Astrocyte of the cerebellum (primary cell): Measurements from ENCODE around the gene CYBC1.

Source experiments
- DNase-seq: peaks from one replicate; pipeline ENCODE4 v3.0.0-alpha.2; 2011; ENCODE audit warnings: low read depth
- H3K4me3 ChIP-seq: 2 replicates; pipeline ENCODE4 v1.5.1; 2011; ENCODE audit warnings: mild to moderate bottlenecking, low read depth, low read length, moderate library complexity
- in situ Hi-C: cut with HindIII; loops from 2 replicates; pipeline ENCODE4 v1.10.0; 2017; ENCODE audit warnings: low sequenced_read_pairs
- TF ChIP-seq, protein P1 (sequence below): IDR thresholded peaks from 2 replicates; pipeline ENCODE4 v1.5.1; 2012; ENCODE audit warnings: low read length, low read depth, moderate library complexity, mild to moderate bottlenecking; ENCODE audit errors: missing control alignments

Gene CYBC1

DNA sequence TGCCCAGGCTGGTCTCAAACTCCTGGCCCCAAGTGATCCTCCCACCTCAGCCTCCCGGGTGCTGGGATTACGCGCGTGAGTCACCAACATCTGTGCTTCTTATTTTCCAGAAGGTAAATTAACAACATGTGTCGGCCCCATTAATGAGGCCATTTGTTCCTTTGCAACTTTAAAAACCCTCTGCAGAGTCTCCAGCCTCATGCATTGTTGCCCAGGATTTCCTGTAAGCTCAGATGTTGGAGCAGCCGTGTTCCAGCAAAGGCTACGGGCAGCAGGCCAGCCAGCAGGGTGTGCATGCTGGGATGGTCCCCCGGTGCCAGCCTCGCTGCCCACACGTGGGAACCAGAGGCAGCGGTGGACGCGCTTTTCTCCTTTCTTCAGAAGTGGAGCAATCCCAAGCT lies 51.5 kb downstream of the CYBC1 start:
- H3K4me3 ChIP-seq = no peak overlapping the region
- TF ChIP-seq, protein P1, sequence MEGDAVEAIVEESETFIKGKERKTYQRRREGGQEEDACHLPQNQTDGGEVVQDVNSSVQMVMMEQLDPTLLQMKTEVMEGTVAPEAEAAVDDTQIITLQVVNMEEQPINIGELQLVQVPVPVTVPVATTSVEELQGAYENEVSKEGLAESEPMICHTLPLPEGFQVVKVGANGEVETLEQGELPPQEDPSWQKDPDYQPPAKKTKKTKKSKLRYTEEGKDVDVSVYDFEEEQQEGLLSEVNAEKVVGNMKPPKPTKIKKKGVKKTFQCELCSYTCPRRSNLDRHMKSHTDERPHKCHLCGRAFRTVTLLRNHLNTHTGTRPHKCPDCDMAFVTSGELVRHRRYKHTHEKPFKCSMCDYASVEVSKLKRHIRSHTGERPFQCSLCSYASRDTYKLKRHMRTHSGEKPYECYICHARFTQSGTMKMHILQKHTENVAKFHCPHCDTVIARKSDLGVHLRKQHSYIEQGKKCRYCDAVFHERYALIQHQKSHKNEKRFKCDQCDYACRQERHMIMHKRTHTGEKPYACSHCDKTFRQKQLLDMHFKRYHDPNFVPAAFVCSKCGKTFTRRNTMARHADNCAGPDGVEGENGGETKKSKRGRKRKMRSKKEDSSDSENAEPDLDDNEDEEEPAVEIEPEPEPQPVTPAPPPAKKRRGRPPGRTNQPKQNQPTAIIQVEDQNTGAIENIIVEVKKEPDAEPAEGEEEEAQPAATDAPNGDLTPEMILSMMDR = no peak
- in situ Hi-C loops = no loop called here
- peak; percentile 56 for DNase-seq

DNA sequence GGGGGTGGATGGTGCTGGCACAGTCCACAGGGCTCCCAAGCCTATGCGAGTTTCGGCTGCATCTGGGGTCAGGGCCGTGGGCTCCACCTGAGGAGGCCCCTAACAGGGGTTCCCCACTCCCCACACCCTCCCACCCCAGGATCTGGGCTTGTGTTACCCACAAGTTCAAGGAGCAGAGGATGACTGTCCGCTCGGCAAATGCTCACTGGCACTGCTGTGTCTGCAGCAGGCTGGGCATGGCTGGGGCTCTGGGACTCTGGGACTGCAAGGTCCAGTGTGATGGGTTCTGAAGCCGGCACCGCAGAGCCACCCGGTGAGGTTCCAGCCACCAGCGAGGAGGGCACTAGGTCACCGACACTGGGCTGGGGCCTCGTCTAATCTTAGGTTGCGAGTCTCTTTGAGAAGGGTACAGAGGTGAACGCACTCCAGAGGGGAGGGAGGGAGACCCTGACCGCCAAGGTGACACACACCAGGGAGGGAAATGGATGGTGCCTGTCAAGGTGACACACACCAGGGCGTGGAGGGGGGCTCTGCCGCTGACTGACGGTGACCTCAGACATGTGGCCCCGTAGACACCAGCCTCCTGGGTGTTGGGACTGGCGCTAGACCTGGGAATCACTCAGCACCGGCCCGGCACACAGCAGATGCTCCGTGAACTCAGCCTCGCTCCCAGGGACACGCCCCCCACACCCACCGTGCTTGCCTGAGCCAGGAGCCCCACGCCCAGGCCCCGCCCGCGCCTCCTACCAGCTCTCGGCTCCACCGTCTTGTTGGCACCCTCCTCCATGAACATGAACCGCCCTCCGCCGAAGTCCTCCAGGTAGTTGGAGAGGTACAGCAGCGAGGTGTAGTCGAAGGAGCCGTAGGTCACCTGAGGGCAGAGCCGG lies 52.9 kb downstream of the CYBC1 start:
- TF ChIP-seq, protein P1 = no peak
- in situ Hi-C loops = no loop called here
- no peak overlapping the region for H3K4me3 ChIP-seq
- no peak for DNase-seq

DNA sequence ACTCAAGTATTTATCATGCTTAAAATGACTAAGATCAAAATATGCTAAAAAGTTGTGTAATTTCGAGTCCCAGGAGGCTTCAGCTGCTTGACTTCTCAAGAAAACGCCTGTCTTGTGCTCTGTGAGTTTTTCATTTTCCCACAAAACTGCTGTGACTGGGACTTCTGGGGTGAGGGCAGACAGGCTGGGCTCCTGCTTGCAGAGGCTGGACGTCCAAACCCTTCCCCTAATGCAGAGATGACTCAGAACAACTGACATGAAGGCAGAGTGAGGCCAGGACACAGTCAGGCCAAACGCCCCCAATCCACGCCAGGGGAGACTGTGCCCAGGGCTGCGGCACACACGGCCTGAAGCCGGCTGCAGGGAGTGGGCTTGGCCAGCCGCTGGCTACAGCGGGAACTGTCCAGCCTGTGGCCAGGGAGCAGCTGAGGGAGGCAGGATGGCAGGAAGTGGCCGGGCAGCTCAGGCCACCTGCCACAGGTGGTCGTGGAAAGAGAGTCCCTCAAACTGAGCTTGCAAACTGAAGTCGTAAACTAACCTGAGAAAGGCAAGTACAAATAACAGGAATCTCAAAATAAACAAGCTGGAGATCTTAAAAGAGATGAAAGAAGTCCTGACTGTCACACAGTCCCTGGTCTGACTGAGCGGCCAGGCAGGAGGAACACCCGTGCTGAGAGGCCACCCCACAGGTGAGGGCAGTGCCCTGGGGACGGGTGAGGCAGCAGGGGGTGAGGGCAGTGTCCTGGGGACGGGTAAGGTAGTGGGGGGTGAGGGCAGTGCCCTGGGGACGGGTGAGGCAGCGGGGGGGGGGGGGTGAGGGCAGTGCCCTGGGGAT lies 53.7 kb downstream of the CYBC1 start:
- TF ChIP-seq, protein P1 = no peak
- DNase-seq = peak; percentile 33
- no peak overlapping the region for H3K4me3 ChIP-seq
- in situ Hi-C loops = no loop called here

DNA sequence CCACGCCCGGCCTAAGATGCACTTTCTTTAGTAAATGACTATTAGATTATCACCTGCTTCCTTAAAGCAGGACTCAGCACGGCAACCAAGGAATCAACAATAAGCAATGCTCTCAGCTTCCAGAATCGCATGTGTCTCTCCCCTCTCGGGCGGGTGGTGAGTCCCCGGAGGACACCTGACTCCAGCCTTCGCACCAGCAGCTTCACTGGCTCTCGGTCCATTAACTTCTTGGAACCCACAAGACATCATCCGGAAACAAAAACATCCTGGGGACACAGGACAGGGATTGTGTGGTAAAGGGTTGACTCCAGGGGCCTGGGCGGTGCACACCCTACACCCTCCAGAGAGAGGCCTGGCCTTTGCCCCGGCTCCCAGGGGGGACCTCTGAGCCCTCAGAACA lies 56.3 kb downstream of the CYBC1 start:
- TF ChIP-seq, protein P1 = no peak
- H3K4me3 ChIP-seq = no peak overlapping the region
- in situ Hi-C loops = no loop called here
- DNase-seq = no peak

DNA sequence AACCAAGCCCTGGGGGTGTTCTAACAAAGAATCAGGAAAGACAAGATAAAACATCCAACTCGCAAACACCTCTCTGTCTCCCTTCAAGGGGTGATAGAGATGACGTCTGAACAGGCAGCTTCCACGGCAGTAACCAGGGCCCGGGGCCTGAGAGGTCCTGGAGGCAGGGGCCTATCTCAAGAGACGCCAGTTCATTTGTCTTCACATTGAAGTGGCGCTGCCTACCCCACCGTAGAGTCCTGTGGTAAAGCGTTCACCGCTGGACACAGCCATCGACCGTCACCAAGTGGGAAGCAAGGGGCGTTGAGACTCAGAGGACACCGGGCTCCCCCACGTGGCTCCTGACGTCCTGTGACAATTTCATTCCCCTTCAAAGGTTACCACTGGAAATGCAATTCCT lies 57.6 kb downstream of the CYBC1 start:
- H3K4me3 ChIP-seq = no peak overlapping the region
- in situ Hi-C loops = no loop called here
- no peak for DNase-seq
- TF ChIP-seq, protein P1 = no peak
